ENCODE results near the gene CDC42EP4. TPM values are rescaled to one million over a fixed set of nuclear protein-coding genes. Genes with fewer than 3 reads are reported as not detected.
A peak's percentile ranks its signal among the peaks of the same experiment; 100 is the strongest.

The CDC42EP4 gene
- total RNA-seq, 1 donor: 16.3 TPM

- TF ChIP-seq CTCF (IDR thresholded peaks at IDR 0.05; ENCODE audit: extremely low read depth, low read depth, low read length): no peak
- peak; percentile 64 for DNase-seq (ENCODE audit: insufficient read length, low spot score, missing footprints)
- peak overlapping the region; percentile 1 for H2AFZ ChIP-seq (ENCODE audit: low read length)
- H3K4me3 ChIP-seq (ENCODE audit: insufficient read depth, low read length): no peak overlapping the region
- H3K9me3 ChIP-seq (ENCODE audit: low read depth, low read length): no peaks in the 10 kb centered on the region
- no peak overlapping the region for H3K4me2 ChIP-seq (ENCODE audit: insufficient read depth, low read length)
- no peaks in the 10 kb centered on the region for H4K20me1 ChIP-seq (ENCODE audit: insufficient read depth, low read length)
- no peaks in the 10 kb centered on the region for H3K79me2 ChIP-seq (ENCODE audit: insufficient read depth, low read length)
- no peak overlapping the region for H3K27ac ChIP-seq (ENCODE audit: low read depth, low read length)
- peaks cover 4% of the 10 kb centered on the region for H3K4me1 ChIP-seq (ENCODE audit: insufficient read depth, low read length)
- no peaks in the 10 kb centered on the region for H3K36me3 ChIP-seq (ENCODE audit: insufficient read depth, low read length)
- peaks cover 2% of the 10 kb centered on the region for H3K27me3 ChIP-seq (ENCODE audit: insufficient read depth, low read length)
Measured at GRCh38 chr17:73348018-73348828, 36.4 kb upstream of the CDC42EP4 start.

GRCh38 chr17:73347351-73347750 lies 35.5 kb upstream of the CDC42EP4 start:
- H3K9me3 ChIP-seq (ENCODE audit: low read depth, low read length): no peaks in the 10 kb centered on the region
- H2AFZ ChIP-seq (ENCODE audit: low read length): peak overlapping the region; percentile 1
- H3K27me3 ChIP-seq (ENCODE audit: insufficient read depth, low read length): peaks cover 2% of the 10 kb centered on the region
- TF ChIP-seq CTCF (IDR thresholded peaks at IDR 0.05; ENCODE audit: extremely low read depth, low read depth, low read length): no peak
- no peak overlapping the region for H3K27ac ChIP-seq (ENCODE audit: low read depth, low read length)
- DNase-seq (ENCODE audit: insufficient read length, low spot score, missing footprints): peak; percentile 84
- no peaks in the 10 kb centered on the region for H3K79me2 ChIP-seq (ENCODE audit: insufficient read depth, low read length)
- peaks cover 13% of the 10 kb centered on the region for H3K4me1 ChIP-seq (ENCODE audit: insufficient read depth, low read length)
- no peaks in the 10 kb centered on the region for H3K36me3 ChIP-seq (ENCODE audit: insufficient read depth, low read length)
- H4K20me1 ChIP-seq (ENCODE audit: insufficient read depth, low read length): no peaks in the 10 kb centered on the region
- no peak overlapping the region for H3K4me2 ChIP-seq (ENCODE audit: insufficient read depth, low read length)
- H3K4me3 ChIP-seq (ENCODE audit: insufficient read depth, low read length): no peak overlapping the region

GRCh38 chr17:73346501-73347162 lies 34.8 kb upstream of the CDC42EP4 start:
- Histone ChIP-seq H3K27me3 (ENCODE audit: insufficient read depth, low read length) (peaks cover 2% of the 10 kb centered on the region), H3K36me3 (ENCODE audit: insufficient read depth, low read length) (no peaks in the 10 kb centered on the region), H3K4me2 (ENCODE audit: insufficient read depth, low read length) (no peak overlapping the region), H3K27ac (ENCODE audit: low read depth, low read length) (no peak overlapping the region), H3K4me3 (ENCODE audit: insufficient read depth, low read length) (no peak overlapping the region), H2AFZ (ENCODE audit: low read length) (no peak overlapping the region), H3K79me2 (ENCODE audit: insufficient read depth, low read length) (no peaks in the 10 kb centered on the region), H3K4me1 (ENCODE audit: insufficient read depth, low read length) (peaks cover 19% of the 10 kb centered on the region), H3K9me3 (ENCODE audit: low read depth, low read length) (no peaks in the 10 kb centered on the region), H4K20me1 (ENCODE audit: insufficient read depth, low read length) (no peaks in the 10 kb centered on the region)
- DNase-seq (ENCODE audit: insufficient read length, low spot score, missing footprints): no peak
- no peak for TF ChIP-seq CTCF (IDR thresholded peaks at IDR 0.05; ENCODE audit: extremely low read depth, low read depth, low read length)
